D721Med (cell line): Measurements from ENCODE around the gene PRKAR1B.

Experiments
- DNase-seq: peaks from one replicate; pipeline ENCODE4 v3.0.0; 2011; ENCODE audit warnings: low spot score; ENCODE audit not compliant: insufficient read length
- FAIRE-seq: peaks from 2 replicates; lab custom pipeline; 2011; peaks lifted over from hg19 to GRCh38; lab: Jason Lieb, UNC
- CTCF ChIP-seq: IDR thresholded peaks from 2 replicates; pipeline ENCODE4 v1.5.1; 2012; ENCODE audit warnings: mild to moderate bottlenecking, control low read depth; ENCODE audit not compliant: insufficient read depth; ENCODE audit errors: missing control alignments

PRKAR1B gene

GRCh38 chr7:567305-567883, 159.7 kb downstream of the PRKAR1B start:
- no peak for DNase-seq
- no peak for TF ChIP-seq CTCF
- no peak for FAIRE-seq

DNA sequence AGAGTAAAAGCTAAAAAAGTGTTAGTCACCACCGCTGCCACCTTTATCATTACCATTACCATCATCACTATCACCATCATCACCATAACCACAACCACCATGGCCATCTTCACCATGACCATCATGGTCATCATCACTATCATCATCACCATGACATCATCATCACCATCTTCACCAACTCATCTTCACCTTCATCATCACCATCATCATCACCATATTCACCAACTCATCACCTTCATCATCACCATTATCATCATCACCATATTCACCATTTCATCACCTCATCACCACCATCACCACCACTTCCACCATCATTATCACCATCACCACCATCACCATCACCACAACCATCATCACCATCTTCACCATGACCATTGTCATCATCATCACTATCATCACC, 161.0 kb downstream of the PRKAR1B start:
- no peak for TF ChIP-seq CTCF
- DNase-seq = no peak
- FAIRE-seq = no peak

DNA sequence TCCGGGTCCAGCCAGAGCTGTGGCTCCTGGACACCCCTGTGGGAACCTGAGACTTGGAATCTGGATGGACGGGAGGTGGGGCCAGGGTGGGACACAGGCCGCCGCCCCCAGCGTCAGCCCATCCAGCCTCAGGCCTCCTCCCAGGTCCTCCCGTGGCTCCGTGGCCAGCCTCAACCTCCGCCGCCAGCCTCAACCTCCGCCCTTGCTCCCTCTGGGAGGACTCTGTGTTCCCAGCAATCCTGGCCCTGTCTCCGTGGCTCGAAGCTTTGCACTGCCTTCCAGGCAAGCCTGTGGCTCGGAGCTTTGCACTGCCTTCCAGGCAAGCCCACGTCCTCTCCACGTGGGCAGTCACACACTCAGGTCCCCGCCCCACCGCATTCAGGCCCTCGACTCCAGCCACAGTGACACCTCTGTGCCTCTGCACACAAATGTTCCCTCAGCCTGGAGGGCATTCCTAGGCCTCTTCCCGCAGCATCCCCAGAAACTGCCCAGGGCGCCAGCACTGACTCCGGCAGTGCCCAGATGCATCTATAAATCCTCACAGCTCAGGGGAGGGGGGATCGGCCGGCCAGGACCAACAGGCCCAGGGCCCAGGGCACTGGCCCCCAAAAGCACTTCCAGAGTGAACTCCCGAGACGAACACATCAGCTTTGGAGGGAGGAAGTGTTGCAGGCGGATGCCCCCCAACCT, 162.8 kb downstream of the PRKAR1B start:
- FAIRE-seq (no peak), DNase-seq (no peak)
- no peak for TF ChIP-seq CTCF

DNA sequence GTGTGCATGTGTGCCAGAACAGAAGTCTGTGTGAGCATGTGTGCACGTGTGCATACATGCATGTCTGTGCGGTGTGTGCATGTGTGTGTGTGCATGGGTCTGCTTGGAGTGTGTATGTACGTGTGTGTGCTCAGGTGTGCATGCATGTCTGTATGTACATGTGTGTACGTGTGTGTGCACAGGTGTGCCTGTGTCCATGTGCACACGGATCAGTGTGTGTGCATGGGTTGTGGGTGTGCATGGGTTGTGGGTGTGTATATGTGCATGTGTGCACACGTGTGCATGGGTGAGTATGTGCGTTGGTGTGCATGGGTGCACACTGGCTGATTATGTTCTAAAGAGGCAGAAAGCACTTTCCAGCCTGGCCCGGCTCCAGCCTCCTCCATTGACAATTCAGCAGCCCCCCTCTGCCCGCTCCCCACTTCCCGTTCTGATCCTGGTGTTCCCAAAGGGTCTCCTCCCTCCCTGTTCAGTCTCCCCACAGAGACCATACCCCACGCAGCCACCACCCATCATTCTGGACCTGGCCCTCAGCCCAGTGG, 163.4 kb downstream of the PRKAR1B start:
- TF ChIP-seq CTCF = no peak
- FAIRE-seq = no peak
- DNase-seq = no peak

- DNase-seq (no peak), FAIRE-seq (no peak)
- no peak for TF ChIP-seq CTCF
These were observed 164.1 kb downstream of the PRKAR1B start for GRCh38 chr7:562789-563628.

- DNase-seq (no peak), FAIRE-seq (no peak)
- TF ChIP-seq CTCF = no peak
These were observed 164.8 kb downstream of the PRKAR1B start for GRCh38 chr7:562374-562675.
